CD1c-positive myeloid dendritic cell (primary cell): ENCODE measurements around the gene CD37.
"Not testable (repeated sequence)": the region's sequence is repeated elsewhere in the genome, so short reads cannot be mapped to it uniquely, and the experiment has no call there.

ENCODE experiments used
- DNase-seq: peaks from one replicate; pipeline ENCODE4 v3.0.0-alpha.2; 2016; ENCODE audit errors: extremely low spot score

The CD37 gene, protein sequence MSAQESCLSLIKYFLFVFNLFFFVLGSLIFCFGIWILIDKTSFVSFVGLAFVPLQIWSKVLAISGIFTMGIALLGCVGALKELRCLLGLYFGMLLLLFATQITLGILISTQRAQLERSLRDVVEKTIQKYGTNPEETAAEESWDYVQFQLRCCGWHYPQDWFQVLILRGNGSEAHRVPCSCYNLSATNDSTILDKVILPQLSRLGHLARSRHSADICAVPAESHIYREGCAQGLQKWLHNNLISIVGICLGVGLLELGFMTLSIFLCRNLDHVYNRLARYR

GRCh38 chr19:49335071-49335783, at the start of gene CD37:
Gene CD37, plus strand, starts transcription at chr19:49335406. Its CDS starts 135 bp downstream, at chr19:49335541.
- DNase-seq, result peak; percentile 57

DNA sequence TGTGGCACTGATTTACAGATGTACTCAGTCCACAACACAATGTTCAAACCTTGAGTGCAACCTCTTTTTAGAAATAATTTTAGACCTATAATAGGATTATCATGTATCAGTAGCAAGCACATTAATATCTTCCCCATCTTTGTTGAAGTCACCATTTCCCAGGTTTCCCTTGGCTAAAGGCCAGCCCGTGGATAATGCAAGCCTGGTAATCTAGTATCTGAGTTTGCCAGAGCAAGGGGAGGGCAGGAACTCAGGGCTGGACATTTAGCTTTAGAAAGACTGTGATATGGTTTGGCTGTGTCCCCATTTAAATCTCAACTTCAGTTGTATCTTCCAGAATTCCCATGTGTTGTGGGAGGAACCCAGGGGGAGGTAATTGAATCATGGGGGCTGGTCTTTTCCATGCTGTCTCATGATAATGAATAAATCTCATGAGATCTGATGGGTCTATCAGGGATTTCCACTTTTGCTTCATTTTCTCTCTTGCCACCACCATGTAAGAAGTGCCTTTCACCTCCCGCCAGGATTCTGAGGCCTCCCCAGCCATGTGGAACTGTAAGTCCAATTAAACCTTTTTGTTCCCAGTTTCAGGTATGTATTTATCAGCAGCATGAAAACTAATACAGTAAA, 48.0 kb upstream of the CD37 start:
- DNase-seq, result no peak

DNA sequence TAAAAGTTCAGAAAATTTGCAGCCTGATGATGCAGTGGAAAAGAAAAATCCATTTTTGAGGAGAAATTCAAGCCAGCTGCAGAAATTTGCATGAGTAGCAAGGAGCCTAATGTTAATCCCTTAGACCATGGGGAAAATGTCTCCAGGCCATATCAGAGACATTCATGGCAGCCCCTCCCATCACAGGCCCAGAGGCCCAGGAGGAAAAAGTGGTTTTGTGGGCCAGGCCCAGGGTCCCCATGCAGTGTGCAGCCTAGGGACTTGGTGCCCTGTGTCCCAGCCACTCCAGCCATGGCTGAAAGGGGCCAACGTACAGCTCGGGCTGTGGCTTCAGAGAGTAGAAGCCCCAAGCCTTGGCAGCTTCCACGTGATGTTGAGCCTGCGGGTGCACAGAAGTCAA, 47.0 kb upstream of the CD37 start:
- DNase-seq, result not testable (repeated sequence)

DNA sequence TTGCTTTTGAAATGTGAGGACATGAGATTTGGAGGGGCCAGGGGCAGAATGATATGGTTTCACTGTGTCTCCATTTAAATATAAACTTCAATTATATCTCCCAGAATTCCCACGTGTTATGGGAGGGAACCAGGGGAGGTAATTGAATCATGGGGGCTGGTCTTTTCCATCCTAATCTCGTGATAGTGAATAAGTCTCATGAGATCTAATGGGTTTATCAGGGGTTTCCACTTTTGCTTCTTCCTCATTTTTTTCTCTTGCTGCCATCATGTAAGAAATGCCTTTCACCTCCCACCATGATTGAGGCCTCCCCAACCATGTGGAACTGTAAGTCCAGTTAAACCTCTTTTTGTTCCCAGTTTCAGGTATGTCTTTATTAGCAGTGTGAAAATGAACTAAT, 45.9 kb upstream of the CD37 start:
- not testable (repeated sequence) for DNase-seq

DNA sequence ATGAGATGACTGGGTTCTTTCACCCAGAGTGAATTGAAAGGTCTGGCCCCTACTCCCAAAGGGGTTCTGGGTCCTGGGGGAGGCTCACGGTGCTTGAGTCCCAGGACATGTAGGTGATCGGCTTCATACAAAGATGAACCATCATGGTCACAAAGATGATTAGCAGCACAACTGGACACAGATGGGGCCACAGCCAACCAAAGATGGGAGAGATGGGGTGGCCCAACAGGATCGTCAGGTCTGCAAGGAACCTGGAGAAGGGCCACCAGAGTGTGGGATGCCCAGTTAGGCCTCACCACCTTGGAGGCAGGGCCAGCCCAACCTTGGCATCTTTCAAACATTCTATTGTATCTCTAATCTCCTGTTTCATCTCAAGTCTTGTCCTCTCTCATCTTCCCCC, 44.7 kb upstream of the CD37 start:
- no peak for DNase-seq

DNA sequence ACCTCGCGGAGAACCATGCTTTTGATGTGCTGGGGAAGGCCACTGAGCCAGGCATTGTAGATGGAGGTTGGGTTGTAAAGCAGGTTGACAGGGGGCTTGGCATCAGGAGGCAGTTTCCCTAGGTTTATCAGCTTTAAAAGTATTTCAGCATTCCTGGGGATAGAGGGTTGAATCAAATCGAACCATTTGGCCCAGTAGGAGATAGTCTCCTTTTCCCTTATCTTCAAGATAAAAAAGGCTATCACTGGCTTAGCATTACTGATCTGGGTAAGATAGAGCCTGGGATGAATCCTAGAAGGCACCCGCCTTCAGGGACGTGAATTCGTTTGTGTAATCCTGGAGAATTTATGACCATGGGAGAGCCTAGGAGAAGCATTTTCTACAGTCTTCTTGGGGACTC, 40.8 kb upstream of the CD37 start:
- no peak for DNase-seq

DNA sequence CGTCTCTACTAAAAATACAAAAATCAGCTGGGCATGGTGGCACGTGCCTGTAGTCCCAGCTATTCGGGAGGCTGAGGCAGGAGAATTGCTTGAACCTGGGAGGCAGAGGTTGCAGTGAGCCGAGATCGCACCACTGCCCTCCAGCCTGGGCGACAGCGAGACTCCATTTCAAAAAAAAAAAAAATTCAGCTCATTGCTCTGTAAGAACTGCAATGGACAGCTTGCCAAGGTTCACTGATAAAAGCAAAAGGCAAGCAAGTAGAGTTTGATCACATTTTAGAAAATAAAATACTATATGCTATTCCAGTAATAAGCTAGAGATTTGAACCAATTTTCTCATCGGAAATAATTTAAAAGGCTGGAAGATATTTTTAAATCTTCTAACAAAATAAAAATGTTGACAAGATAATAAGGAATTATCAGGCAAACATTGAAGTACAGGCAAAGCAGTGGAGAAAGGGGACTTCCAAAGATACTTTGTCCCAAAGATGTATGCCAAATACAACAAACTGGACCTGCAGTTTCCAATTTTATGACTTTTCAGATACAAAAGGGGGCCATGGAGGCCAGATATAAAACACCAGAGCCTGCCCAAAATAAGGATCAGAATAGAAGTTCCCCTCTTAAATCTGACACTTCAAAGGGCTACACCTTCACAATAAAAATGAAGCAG, 39.9 kb upstream of the CD37 start:
- no peak for DNase-seq

DNA sequence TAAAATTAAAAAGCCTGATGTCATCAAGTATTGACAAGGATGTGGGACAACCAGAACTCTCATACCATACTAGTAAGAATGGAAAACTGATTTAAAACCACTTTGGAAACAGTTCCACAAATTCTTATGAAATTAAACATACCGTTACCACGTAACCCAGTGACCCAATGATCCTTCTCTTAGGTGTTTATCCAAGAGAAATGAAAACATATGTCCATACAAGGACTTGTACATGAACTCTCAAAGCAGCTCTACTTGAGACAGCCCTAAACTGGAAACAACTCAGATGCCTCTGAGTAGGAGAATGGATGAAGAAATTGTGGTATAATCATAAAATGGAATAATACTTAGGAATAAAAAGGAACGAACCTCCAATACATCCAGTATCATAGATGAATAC, 37.8 kb upstream of the CD37 start:
- no peak for DNase-seq

GRCh38 chr19:49298653-49299052, 36.6 kb upstream of the CD37 start:
- not testable (repeated sequence) for DNase-seq

DNA sequence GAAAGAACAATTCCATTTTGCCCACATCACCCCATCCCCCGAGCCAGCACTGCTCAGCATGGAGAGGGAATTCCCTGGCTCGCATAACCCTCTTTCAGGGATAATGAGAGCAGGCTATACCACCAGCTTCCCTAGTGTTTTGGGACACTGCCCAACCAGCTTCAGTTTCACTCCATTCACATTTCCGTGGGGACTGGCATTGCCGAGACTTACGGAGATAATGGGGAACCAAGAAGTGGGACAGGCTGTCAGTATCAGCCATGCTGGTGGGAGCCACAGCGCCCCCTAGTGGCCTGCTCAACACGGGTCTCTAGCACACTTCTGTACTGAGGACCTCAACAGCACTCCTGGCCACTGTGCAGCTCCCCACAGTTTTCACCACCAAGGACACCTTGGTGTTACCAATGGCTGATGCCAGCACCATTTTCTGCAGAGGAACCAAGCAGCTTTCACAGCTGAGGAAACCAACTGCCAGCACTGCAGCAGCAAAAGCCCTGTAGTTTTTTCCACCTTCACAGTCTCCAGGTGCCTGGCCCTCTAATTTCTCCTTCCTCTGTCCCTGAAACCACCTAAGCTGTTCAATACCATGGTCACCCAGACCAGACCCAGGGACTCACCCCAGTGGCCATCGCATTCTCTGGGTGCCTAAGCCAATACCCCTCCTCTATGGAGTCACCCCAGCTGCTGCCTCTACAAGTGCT, 33.9 kb upstream of the CD37 start:
- DNase-seq, result peak; percentile 91

DNA sequence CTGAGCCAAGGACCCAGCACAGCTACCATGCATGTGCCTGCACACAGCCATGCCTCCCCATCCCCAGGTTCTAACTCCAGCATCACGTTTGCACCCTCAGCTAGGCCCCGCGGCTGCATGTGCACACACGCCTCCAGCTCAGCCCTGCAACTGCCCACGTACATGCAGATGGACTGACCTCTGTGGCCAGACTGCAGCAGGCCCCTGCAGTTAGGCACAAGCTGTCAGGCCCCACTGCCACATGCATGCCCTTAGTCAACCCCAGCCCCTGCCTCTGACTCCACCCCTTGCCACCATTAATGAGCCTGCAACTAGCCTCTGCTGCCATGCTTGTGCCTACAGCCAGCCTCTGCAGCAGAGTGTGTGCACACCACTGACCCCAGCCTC, 33.3 kb upstream of the CD37 start:
- no peak for DNase-seq

DNA sequence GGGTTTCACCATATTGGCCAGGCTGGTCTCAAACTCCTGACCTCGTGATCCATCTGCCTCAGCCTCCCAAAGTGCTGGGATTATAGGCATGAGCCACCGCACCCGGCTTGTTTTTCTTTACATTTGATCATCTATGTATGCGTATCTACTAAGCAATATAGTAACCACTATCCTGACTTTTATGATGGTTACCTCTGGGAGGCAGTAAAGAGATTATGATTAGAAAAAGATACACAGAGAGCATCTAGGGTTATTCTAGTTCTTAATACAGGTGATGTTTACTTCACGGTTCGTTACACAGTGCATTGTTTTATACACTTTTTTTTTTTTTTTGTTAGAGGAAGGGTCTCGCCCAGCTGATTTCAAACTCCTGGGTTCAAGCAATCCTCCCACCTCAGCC, 28.5 kb upstream of the CD37 start:
- not testable (repeated sequence) for DNase-seq

DNA sequence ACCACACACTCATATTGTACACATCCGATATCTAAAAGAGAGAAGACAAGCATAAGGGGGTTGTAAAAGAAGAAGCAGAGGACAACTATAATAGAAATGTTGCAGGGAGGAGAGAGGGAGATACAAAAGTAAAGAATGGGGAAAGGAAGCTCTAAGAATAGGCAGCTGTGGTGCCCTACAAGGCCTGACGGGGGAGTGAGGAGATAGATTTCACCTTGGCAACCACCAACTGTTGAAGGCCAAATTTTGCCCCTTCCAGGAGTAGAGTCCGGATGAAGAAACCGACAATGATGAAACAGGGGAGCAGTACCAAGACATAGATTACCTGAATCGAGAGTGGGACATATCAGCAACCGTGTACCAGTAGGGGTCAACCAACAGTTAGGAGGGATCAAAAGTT, 26.1 kb upstream of the CD37 start:
- DNase-seq, result no peak

DNA sequence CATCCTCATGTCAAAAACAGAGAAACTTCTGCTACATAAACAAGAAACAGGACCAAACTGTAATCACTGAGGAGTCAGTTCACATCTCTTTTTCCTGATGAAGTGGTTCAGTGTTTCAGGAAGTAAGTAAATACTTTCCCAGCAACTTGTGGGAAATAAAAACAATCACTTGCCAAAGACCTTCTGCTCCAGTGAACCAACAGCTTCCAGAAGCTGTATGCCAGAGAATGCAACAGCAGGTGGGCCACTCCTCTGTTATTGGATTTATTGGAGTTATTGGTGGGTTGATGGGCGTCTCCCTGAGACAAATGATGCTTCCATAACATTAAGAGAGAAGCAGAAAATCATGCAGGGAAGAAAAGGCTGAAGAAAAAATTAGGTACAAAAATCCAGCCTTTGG, 20.1 kb upstream of the CD37 start:
- no peak for DNase-seq

DNA sequence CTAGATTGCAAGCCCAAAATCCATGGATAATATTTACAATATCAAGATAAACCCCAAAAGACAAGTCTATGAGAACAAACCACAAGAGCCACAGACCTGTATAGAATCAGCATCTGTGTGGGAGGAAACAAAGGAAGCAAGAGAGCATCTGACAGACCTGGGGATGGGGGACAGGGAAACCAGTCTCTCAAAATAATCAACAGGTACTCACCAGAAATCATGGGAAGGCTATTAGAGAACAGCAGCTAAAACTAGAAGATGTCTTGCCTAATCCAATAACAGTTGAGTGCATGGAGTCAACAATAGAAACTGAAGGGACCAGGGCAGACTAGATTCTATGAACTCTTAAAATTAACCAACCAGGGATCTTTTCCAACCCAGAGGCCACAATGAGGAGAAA, 18.9 kb upstream of the CD37 start:
- DNase-seq, result no peak

GRCh38 chr19:49318296-49318695, 16.9 kb upstream of the CD37 start:
- no peak for DNase-seq

- no peak for DNase-seq
Measured at GRCh38 chr19:49324801-49325576, 10.2 kb upstream of the CD37 start, which contains the start of gene SLC6A16. Gene SLC6A16, minus strand, starts transcription at chr19:49325191. Its CDS starts 13,844 bp downstream, at chr19:49311347.

DNA sequence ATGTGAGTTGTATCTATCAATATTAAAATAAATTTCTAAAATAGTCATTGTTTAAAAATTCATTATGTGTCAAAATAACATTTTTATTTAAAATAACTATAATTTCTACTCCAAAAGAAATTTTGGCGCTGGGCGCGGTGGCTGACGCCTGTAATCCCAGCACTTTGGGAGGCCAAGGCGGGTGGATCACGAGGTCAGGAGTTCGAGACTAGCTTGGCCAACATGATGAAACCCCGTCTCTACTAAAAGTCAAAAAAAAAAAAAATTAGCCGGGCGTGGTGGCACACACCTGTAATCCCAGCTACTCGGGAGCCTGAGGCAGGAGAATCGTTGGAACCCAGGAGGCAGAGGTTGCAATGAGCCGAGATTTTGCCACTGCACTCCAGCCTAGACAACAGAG, 9.4 kb upstream of the CD37 start:
- DNase-seq, result not testable (repeated sequence)

DNA sequence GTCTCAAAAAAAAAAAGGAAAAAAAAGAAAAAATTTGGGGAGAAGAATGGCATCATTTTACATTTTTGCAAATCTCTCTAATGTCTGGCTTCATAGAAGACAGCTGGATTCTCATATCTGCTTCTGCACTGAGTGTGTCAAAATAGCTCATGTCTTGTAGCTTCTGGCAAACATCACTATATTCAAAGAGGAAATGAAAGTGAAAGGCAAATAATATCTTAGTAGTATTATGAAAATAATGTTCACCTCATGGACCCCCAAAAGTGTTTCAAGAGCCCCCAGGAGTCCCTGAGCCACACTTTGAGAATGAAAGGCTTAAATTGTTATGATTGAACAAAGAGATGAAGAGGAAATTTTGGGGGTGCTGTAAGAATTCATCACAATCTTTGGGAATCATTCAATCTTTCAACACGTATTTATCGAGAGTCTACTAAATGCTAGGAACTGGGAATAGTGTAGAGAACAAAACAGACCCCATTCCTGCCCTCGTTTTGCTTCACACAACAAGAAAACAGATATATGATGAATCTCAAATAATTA, 9.0 kb upstream of the CD37 start:
- peak; percentile 7 for DNase-seq

DNA sequence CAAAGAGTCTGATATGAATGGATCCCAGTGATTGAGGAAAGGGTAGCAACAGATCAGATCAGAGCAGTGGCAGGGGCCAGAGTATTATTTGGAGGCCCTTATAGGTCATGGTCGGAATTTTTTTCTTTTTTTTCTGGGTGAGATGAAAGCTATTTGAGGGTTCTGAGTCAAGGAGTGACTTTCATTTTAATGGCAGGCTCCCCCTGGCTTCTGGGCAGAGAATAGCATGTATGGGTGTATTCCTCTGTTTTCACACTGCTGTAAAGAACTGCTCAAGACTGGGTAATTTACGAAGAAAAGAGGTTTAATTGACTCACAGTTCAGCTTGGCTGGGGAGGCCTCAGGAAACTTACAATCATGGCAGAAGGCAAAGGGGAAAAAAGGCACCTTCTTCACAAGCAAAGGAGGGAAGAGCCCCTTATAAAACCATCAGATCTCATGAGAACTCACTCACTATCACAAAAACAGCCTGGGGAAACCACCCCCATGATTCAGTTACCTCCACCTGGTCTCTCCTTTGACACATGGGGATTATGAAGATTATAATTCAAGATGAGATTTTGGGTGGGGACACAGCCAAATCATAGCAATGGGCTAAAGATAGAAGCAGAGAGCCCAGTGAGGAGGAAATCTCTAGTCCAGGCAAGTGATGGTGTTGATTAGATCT, 7.2 kb upstream of the CD37 start:
- DNase-seq, result peak; percentile 64
